Stimulated activated CD4-positive, alpha-beta T cell treated with anti-CD3 and anti-CD28 coated beads, TNF-alpha, amount 100 ng/mL, for 1 hour (primary cell): Measurements from ENCODE around the gene SRRD.
A peak's percentile ranks its signal among the peaks of the same experiment; 100 is the strongest.

Experiments
- DNase-seq, 3 donors: peaks; one replicate each; pipeline ENCODE4 v3.0.0-alpha.2; 2020; ENCODE audit warnings: low read depth in 3 of 3, low spot score in 1 of 3

SRRD gene

GRCh38 chr22:26481694-26482093 is 2.0 kb upstream of the SRRD start:
- no peak for DNase-seq

DNA sequence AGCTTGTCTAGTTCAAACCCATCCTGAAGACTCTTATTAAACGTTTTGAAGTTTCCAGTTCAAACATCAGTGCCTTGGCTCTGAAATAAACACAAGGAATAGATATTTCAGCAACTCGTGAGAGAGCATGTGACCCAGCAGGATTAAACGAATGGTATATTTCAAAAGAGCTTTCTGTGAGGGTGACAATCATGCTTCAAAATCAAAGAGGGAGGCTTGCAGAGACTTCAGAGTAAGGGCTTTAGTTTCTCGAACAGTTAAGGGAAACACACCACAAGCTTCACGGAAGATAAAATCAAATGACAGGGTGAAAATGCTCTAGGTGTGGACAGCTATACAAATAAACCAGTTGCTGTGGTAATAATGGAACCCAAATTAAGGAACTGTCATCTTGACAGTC is 1.5 kb upstream of the SRRD start:
- no peak for DNase-seq

DNA sequence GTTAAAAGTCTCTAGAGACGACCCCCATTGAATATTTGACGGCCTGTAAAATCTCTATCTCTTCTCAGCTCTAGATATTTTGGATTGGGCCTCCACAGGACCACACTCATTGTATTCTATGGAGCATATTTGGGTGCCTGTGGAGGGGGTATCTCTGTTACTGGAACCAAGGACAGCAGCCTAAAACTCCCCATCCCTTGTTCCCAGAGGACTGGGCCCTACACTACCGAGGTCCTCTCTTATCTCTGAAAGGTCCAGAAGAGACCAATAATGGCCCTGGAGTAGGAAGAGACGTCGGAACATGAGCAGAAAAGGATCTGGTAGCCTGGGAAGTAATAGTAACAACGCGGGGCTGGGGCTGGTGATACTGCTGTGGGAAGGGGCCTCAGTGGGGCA is 636 bp upstream of the SRRD start:
- no peak for DNase-seq

DNA sequence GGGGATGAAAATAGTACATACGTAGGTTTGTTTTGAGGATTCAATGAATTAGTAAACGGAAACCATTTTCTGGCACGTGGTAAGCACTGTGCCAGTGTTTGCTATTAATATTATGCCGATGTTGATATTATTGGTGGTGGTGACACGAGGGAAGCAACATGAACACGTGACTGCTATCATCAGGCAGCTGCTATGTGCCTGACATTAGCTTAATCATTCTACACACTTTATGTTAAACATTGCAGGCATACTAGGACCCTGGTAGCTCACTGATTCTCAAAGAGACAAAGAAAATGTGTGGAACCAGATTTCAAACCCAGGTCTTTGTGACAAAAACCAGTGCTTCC is 656 bp downstream of the SRRD start:
- no peak for DNase-seq

- no peak for DNase-seq
These were observed 1.3 kb downstream of the SRRD start for GRCh38 chr22:26485013-26485412.

- DNase-seq: no peak
These were observed 2.2 kb downstream of the SRRD start for GRCh38 chr22:26485806-26486390.

GRCh38 chr22:26486394-26486793 is 2.7 kb downstream of the SRRD start:
- no peak for DNase-seq

GRCh38 chr22:26487996-26488395 is 4.3 kb downstream of the SRRD start:
- DNase-seq: no peak

DNA sequence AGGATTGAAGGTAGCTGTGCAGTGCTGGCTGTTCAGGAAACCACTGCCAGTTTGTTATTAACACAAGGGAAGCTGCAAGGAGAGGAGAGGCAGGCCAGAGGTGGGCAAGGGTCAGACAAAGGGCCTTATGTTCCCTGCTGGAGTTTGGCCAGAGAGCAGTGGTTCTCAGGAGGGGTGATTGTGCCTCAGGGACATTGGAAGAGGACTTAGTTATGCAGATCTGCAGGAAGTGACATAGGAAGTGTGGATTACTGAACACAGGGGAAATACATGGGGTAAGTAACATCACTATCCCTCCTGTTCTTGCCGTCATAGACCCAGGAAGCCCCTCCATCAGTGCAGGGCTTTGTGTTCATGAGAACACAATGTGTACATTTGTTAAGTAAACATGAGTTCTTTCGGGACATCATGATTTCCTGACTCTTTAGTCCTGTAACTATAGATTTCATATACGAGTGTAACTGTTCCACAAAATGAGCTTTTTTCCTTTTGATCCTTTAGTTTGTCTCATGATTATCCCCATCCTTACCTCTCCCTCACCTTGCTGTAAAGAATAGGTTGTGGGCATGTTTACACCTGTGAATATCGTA is 5.9 kb downstream of the SRRD start:
- DNase-seq: no peak

DNA sequence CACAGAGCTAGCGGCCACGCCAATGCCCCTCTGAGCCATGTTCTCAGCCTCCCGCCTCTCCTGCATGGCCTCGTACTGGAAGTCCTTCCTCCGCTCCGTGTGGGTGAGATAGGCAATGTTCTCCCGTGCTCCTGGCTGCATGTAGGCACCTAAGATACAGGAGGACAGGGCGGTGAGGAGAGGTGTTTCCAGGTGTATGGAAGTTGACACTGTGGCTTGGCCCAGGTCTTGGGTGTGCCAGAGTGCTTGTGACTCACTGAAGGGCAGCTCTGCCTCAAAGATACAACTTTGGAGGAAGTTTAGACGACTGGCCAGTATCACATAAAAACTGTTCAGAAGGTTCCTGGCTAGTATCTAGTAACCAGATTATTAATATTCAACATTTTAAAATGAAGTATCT is 8.5 kb downstream of the SRRD start:
- DNase-seq: no peak

- no peak for DNase-seq
These were observed 10.8 kb downstream of the SRRD start for GRCh38 chr22:26494506-26494905.

DNA sequence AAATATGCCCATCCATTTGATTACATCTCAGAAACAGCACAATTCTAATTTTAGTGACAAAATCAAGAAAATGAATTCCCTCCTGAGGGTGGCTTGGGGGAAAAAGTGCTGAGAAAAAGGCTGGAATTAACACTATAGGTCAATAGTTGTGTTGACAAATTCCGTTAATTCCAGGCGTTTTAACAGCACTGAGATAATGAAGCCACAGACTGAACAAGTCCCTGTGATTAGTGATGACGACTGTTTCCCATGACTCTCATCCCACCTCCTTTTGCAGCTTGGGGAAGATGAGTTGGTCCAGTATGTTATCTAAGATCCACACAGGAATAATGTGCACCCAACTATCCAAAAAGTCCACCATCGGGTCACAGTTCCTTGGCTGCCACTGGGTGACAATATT is 12.8 kb downstream of the SRRD start:
- no peak for DNase-seq

GRCh38 chr22:26499188-26499703 is 15.6 kb downstream of the SRRD start:
- no peak for DNase-seq

- DNase-seq: no peak
These were observed 18.3 kb downstream of the SRRD start for GRCh38 chr22:26501996-26502395.

DNA sequence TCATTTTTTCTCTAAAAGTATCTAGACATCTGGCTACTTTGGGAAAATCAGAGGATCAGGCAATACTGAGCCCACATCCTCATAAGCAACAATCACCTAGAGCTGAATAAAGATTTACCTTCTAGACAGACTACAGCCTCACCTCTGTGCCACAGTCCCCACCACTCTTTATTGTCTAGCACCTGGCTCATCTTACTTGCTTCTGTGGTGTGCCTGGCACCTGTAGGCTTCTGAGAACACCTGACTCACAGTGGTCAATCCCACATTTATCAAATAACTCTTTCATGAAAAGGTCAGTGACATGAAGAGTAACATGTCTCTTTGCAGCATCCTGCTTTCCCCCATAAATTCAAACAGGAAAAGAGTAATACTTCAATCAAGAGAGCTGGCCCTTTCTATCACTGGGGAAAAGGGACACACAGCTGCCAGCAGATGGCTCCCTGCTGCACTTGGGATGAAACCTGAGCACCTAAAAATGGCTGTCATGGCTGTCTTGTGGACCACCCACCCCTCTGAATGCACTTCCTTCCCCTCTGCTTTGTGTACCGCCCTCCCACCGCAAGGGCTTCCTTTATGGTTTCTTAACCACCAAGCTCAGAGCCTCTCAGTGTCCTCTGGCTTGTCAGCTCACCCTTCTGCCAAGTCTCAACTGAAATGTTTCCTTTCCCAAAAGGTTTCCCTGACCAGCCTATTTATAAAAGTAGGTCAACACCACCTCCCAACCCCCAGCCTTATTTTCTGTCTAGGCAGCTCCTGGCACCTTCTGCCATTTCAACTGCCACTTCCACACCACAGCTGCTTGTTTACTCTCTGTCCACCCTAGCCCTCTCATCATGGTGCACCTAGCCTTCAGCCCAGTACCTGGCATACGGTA is 19.2 kb downstream of the SRRD start:
- DNase-seq: peak in 1 of 3 donors; percentile 2

- DNase-seq: no peak
These were observed 20.1 kb downstream of the SRRD start for GRCh38 chr22:26503758-26504157.

- no peak for DNase-seq
These were observed 24.5 kb downstream of the SRRD start for GRCh38 chr22:26508148-26508547.

DNA sequence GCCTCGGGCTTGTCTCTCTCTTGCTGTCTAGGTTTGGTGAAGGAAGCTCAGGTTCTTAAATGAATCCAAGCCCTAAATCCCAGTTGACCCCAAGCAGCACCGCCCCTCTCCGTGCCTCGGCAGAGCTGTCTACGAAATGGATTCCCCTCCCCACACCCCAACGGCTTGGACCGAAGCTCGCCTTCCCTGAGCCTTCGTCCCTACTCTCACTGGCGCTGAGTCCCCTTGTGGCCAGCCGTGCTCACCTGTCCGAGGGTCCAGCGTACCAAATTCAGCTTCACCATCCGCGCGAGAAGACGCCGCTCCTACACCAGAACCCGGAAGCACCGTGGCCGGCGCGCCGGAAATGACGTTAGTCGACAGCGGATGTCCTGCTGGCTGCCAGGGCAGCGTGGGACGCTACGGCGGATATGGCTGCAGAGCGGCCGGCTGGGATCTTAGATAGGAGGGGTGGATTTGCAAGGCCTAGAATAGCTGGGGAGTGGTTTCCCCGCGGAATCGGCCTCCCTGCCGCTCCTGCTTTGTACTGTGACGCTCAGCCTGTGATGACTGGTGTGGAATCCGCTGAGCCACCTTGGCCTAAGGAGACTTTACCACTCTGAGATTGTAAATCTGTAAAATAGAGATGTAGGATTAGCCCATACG is 28.6 kb downstream of the SRRD start, which contains the start of gene TFIP11:
Gene TFIP11, minus strand, starts transcription at position 325 of the 645 bp plus-strand sequence. CDS start 2,201 bp downstream, outside the sequence.
- peak; percentile 62 to 87 (median 68) for DNase-seq

- DNase-seq: no peak
These were observed 30.2 kb downstream of the SRRD start for GRCh38 chr22:26513838-26514237.

DNA sequence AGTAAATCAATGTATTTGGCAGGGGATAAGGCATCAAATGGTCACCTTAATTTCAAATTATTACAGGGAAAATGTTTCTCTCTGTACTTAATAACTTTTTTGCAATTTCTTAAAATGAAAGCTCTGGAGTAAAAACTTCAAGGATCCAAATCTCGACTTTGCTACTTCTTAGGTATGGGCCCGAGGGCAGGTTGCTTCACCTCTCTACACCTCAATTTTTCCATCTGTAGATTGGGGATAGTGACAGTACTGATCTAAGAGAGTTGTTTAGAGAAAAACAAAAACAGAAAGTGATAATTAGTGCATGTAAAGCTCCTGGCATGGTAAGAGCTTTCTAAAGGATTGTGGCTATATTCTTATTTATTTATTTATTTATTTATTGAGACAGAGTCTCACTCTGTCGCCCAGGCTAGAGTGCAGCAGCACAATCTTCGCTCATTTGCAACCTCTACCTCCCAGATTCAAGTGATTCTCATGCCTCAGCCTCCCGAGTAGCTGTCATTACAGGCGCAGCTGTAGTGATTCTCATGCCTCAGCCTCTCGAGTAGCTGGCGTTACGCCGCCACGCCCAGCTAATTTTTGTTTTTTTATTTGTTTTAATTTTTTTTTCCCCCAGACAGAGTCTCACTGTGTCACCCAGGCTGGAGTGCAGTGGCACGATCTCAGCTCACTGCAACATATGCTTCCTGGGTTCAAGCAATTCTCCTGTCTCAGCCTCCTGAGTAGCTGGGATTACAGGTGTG is 30.9 kb downstream of the SRRD start:
- DNase-seq: no peak

GRCh38 chr22:26515931-26516330 is 32.3 kb downstream of the SRRD start:
- no peak for DNase-seq
